ENCODE data around the gene ZNF282.
A peak's percentile ranks its signal among the peaks of the same experiment; 100 is the strongest.
"Not testable (repeated sequence)": the region's sequence is repeated elsewhere in the genome, so short reads cannot be mapped to it uniquely, and the experiment has no call there.

ZNF282 gene

GRCh38 chr7:149218469-149219420, 23.4 kb downstream of the ZNF282 start:
- in situ Hi-C loops (cut with HindIII; ENCODE audit: low pct_ligation_motif_present, low pct_unique_long_range_greater_than_20kb, low sequenced_read_pairs): no loop called here
- DNase-seq: no peak

GRCh38 chr7:149220534-149220933, 25.2 kb downstream of the ZNF282 start:
- DNase-seq: no peak
- in situ Hi-C loops (cut with HindIII; ENCODE audit: low pct_ligation_motif_present, low pct_unique_long_range_greater_than_20kb, low sequenced_read_pairs): no loop called here

- DNase-seq: no peak
- in situ Hi-C loops (cut with HindIII; ENCODE audit: low pct_ligation_motif_present, low pct_unique_long_range_greater_than_20kb, low sequenced_read_pairs): no loop called here
Observed at GRCh38 chr7:149223176-149223575, 27.8 kb downstream of the ZNF282 start.

GRCh38 chr7:149223761-149224160, 28.4 kb downstream of the ZNF282 start:
- in situ Hi-C loops (cut with HindIII; ENCODE audit: low pct_ligation_motif_present, low pct_unique_long_range_greater_than_20kb, low sequenced_read_pairs): no loop called here
- no peak for DNase-seq

GRCh38 chr7:149224352-149224751, 29.0 kb downstream of the ZNF282 start:
- in situ Hi-C loops (cut with HindIII; ENCODE audit: low pct_ligation_motif_present, low pct_unique_long_range_greater_than_20kb, low sequenced_read_pairs): no loop called here
- no peak for DNase-seq

GRCh38 chr7:149225106-149225505, 29.8 kb downstream of the ZNF282 start:
- DNase-seq: no peak
- in situ Hi-C loops (cut with HindIII; ENCODE audit: low pct_ligation_motif_present, low pct_unique_long_range_greater_than_20kb, low sequenced_read_pairs): no loop called here

GRCh38 chr7:149225656-149226055, 30.3 kb downstream of the ZNF282 start:
- DNase-seq: no peak
- in situ Hi-C loops (cut with HindIII; ENCODE audit: low pct_ligation_motif_present, low pct_unique_long_range_greater_than_20kb, low sequenced_read_pairs): no loop called here

- DNase-seq; in situ Hi-C loops (cut with HindIII; ENCODE audit: low pct_ligation_motif_present, low pct_unique_long_range_greater_than_20kb, low sequenced_read_pairs): not testable (repeated sequence)
Observed at GRCh38 chr7:149226366-149226765, 31.0 kb downstream of the ZNF282 start.

- in situ Hi-C loops (cut with HindIII; ENCODE audit: low pct_ligation_motif_present, low pct_unique_long_range_greater_than_20kb, low sequenced_read_pairs): no loop called here
- DNase-seq: no peak
Observed at GRCh38 chr7:149226840-149227494, 31.6 kb downstream of the ZNF282 start.

GRCh38 chr7:149228831-149229471, 33.6 kb downstream of the ZNF282 start:
- in situ Hi-C loops (cut with HindIII; ENCODE audit: low pct_ligation_motif_present, low pct_unique_long_range_greater_than_20kb, low sequenced_read_pairs): no loop called here
- no peak for DNase-seq

GRCh38 chr7:149229526-149229925, 34.2 kb downstream of the ZNF282 start:
- in situ Hi-C loops (cut with HindIII; ENCODE audit: low pct_ligation_motif_present, low pct_unique_long_range_greater_than_20kb, low sequenced_read_pairs): no loop called here

GRCh38 chr7:149232362-149232761, 37.0 kb downstream of the ZNF282 start:
- no peak for DNase-seq
- in situ Hi-C loops (cut with HindIII; ENCODE audit: low pct_ligation_motif_present, low pct_unique_long_range_greater_than_20kb, low sequenced_read_pairs): no loop called here

More at GRCh38 chr7:149229526-149229925, 34.2 kb downstream of the ZNF282 start:
- DNase-seq: no peak

- DNase-seq: peak; percentile 96
- in situ Hi-C loops (cut with HindIII; ENCODE audit: low pct_ligation_motif_present, low pct_unique_long_range_greater_than_20kb, low sequenced_read_pairs): not testable (repeated sequence)
Observed at GRCh38 chr7:149233655-149234204, 38.4 kb downstream of the ZNF282 start.

GRCh38 chr7:149237502-149237901, 42.2 kb downstream of the ZNF282 start:
- in situ Hi-C loops (cut with HindIII; ENCODE audit: low pct_ligation_motif_present, low pct_unique_long_range_greater_than_20kb, low sequenced_read_pairs): no loop called here
- no peak for DNase-seq

GRCh38 chr7:149238051-149238450, 42.7 kb downstream of the ZNF282 start:
- in situ Hi-C loops (cut with HindIII; ENCODE audit: low pct_ligation_motif_present, low pct_unique_long_range_greater_than_20kb, low sequenced_read_pairs): no loop called here
- peak; percentile 86 for DNase-seq

GRCh38 chr7:149239345-149240143, 44.2 kb downstream of the ZNF282 start, which contains the start of gene ZNF212:
Gene ZNF212 (plus strand): TSS chr7:149239651. CDS start chr7:149239779, 128 bp downstream.
- in situ Hi-C loops (cut with HindIII; ENCODE audit: low pct_ligation_motif_present, low pct_unique_long_range_greater_than_20kb, low sequenced_read_pairs): no loop called here
- DNase-seq: peak; percentile 98

GRCh38 chr7:149240637-149241036, 45.3 kb downstream of the ZNF282 start:
- no peak for DNase-seq
- in situ Hi-C loops (cut with HindIII; ENCODE audit: low pct_ligation_motif_present, low pct_unique_long_range_greater_than_20kb, low sequenced_read_pairs): no loop called here

- DNase-seq: no peak
- in situ Hi-C loops (cut with HindIII; ENCODE audit: low pct_ligation_motif_present, low pct_unique_long_range_greater_than_20kb, low sequenced_read_pairs): no loop called here
Observed at GRCh38 chr7:149241696-149242095, 46.4 kb downstream of the ZNF282 start.

Measured in ACHN (cell line).